ENCODE data around the gene NYNRIN. TPM values are rescaled to one million over a fixed set of nuclear protein-coding genes. Genes with fewer than 3 reads are reported as not detected.

NYNRIN gene
- total RNA-seq, 4 donors from 2014 or later, result 3.2 to 15.5 (median 10.3) TPM

DNA sequence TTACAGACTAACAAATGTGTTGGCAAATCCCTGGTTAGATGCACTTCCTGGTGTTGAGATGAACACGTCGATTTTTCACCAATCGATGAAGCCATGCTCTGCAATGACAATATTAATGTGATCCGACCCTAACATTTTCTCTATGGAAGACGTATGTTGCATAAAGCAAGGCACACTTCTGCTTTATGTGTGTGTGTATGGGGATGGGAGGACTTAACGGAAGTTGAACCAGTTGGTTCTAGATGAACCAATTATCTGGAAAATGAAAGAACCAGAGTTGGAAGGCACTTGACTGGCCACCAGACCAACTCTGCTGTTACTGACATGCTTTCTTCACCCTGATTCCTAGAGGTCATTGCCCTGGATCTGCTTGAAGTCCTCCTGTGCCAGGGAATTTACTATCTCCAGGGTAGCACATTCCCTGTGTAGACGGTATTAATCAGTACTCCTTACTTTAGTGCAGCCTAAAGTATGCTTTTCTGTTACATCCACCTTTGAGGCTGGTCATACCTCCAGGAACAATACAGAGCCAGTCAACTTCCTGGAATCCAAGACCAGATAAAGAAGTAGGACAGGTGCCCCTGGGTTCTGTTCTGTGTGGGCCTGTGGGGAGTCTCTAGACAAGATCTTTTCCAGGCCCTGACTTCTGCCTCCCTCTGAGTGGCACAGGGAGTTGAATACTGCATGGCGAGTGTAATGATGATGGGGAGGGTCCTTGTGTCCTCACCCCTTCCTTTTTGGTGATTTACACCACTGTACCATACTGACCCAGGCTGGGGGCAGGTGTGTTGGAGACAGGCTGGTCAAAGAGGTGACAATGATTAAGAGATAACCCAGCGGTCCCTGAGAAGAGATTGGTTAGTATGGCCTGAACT is 39.7 kb downstream of the NYNRIN start:
- Histone ChIP-seq H3K4me1 (peaks cover 4 to 40% (median 6%) of the 10 kb centered on the region in 4 donors), H3K9me3 (no peaks in the 10 kb centered on the region), H3K4me3 (no peak overlapping the region), H3K27ac (peak overlapping the region in 1 of 4 donors; percentile 10), H3K27me3 (no peaks in the 10 kb centered on the region), H3K36me3 (peaks cover 0 to 73% (median 0%) of the 10 kb centered on the region in 3 donors)
- DNase-seq, result no peak
- TF ChIP-seq, protein P1, sequence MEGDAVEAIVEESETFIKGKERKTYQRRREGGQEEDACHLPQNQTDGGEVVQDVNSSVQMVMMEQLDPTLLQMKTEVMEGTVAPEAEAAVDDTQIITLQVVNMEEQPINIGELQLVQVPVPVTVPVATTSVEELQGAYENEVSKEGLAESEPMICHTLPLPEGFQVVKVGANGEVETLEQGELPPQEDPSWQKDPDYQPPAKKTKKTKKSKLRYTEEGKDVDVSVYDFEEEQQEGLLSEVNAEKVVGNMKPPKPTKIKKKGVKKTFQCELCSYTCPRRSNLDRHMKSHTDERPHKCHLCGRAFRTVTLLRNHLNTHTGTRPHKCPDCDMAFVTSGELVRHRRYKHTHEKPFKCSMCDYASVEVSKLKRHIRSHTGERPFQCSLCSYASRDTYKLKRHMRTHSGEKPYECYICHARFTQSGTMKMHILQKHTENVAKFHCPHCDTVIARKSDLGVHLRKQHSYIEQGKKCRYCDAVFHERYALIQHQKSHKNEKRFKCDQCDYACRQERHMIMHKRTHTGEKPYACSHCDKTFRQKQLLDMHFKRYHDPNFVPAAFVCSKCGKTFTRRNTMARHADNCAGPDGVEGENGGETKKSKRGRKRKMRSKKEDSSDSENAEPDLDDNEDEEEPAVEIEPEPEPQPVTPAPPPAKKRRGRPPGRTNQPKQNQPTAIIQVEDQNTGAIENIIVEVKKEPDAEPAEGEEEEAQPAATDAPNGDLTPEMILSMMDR (IDR thresholded peaks at IDR 0.05), result no peak
- TF ChIP-seq POLR2A (IDR thresholded peaks at IDR 0.05), result no peak

DNA sequence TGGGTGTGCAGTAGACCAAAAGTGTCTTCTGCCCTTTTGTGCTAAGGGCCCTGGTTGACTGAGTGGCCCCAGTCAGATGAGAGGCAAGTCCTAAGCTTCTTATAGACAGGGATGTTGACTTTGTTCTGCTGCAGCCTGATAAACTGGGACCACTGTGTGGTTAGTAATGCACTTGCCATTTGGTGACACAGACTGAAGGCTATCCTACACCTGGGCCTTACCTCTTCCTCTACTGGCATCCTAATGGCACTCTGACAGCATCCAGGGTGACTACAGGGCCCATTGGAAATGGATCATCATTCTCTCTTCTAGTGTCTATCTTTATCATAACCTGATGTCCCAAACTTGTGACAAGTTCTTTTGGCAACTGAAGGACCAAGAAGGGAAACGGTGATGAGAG is 40.5 kb downstream of the NYNRIN start:
- peaks cover 0 to 65% (median 0%) of the 10 kb centered on the region in 3 donors for H3K36me3 ChIP-seq
- TF ChIP-seq, protein P1 (IDR thresholded peaks at IDR 0.05), result no peak
- TF ChIP-seq POLR2A (IDR thresholded peaks at IDR 0.05), result no peak
- H3K4me1 ChIP-seq, result peaks cover 4 to 40% (median 6%) of the 10 kb centered on the region in 4 donors
- H3K27ac ChIP-seq, result no peak overlapping the region
- no peaks in the 10 kb centered on the region for H3K27me3 ChIP-seq
- no peak overlapping the region for H3K4me3 ChIP-seq
- no peaks in the 10 kb centered on the region for H3K9me3 ChIP-seq
- no peak for DNase-seq

DNA sequence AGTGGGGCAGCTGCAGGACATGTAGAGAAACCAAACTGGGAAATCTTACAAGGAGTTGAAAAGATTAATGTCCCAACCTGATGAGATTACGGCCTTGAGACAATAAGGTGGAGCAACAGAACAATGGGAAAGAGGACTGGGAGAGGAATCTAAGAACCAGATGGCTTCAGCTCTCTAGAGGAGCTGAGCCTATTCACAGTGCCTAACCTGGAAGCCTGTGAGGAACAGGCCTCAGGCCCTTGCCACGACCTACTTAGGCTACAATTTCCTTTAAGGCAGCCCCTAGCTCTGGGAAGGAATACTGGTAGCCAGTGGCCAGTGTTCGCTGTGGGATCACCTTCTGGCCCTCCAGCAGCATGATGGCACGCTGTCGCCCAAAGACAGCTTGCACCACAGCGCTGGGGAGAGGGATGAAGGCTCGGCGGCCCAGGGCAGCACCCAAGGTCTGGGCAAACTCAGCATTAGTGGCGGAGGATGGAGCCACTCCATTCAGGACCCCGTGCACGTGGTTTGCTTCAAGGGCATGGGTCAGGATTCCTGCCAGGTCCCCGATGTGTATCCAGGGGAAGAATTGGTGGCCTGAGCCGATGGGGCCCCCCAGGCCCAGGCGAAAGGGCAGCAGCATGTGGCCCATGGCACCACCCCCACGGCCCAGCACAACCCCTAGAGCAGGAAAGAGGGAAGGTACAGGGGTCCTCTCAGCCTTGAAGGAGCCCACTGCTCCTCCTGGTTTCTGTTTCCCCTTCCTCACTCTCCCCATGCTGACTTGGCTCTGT is 41.2 kb downstream of the NYNRIN start:
- H3K27ac ChIP-seq, result peak overlapping the region in 1 of 4 donors; percentile 6
- TF ChIP-seq, protein P1 (IDR thresholded peaks at IDR 0.05), result no peak
- H3K27me3 ChIP-seq, result no peaks in the 10 kb centered on the region
- no peak overlapping the region for H3K4me3 ChIP-seq
- H3K9me3 ChIP-seq, result no peaks in the 10 kb centered on the region
- no peak for DNase-seq
- H3K4me1 ChIP-seq, result peaks cover 4 to 40% (median 6%) of the 10 kb centered on the region in 4 donors
- H3K36me3 ChIP-seq, result peaks cover 0 to 58% (median 0%) of the 10 kb centered on the region in 3 donors

DNA sequence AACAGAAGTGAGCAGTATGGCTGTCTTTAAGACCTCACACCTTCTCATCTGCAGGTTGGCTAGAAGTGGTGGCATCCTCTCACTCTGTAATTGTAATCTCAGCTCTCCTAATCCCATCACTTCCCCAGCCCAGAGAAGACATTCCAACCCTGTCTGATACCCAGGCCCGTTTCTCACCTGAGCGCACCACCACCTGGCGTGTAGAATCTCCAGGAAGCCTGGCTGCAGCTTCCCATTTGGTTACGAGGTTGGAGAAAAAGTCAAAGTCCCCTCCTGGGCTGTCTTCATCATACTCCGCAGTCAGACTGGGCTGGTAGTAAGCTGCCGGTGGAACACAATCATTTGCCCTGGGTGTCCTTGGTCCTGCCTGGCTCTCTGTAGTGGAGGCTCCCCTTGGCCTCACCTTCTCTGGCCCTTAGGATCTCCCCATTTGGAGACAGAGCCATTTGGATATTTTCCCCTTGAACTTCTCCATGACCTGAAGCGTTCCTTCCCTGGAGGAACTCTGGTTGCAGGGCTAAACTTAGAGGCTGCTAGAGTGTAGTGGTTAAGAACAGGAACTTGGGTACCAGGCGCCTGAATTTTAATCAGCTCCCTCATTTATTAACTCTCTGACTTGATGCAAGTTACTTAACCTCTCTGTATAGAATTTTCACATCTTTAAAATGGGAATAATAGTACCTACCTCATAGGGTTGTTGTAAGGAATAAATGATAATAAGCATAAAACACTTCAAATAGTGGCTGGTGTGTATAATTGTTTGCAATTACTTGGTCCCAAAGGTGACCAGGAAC is 42.0 kb downstream of the NYNRIN start:
- peaks cover 4 to 40% (median 6%) of the 10 kb centered on the region in 4 donors for H3K4me1 ChIP-seq
- peaks cover 0 to 54% (median 0%) of the 10 kb centered on the region in 3 donors for H3K36me3 ChIP-seq
- no peaks in the 10 kb centered on the region for H3K27me3 ChIP-seq
- H3K4me3 ChIP-seq, result no peak overlapping the region
- H3K27ac ChIP-seq, result no peak overlapping the region
- no peak for DNase-seq
- TF ChIP-seq POLR2A (IDR thresholded peaks at IDR 0.05), result no peak
- TF ChIP-seq, protein P1 (IDR thresholded peaks at IDR 0.05), result no peak
- H3K9me3 ChIP-seq, result no peaks in the 10 kb centered on the region

DNA sequence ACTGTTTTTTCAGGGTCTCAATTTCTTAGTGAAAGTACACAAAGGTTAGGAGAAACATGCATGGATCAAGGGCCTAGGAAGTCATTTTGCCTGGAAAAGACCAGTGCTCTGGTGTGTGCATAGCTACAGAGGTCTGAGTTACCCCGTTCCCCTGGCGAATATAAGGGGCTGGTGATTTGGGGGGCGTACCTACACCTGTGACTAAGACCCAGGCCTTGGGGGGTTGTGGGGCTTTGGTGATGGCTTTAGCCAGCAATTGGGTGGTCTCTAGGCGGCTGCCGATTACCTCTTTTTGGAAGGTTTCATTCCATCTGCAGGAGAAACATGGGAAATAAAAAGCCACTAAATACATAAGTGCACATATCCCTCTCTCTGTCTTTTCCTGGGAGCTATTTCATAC is 42.7 kb downstream of the NYNRIN start:
- Histone ChIP-seq H3K9me3 (no peaks in the 10 kb centered on the region), H3K36me3 (peaks cover 0 to 47% (median 0%) of the 10 kb centered on the region in 3 donors), H3K27me3 (no peaks in the 10 kb centered on the region), H3K4me1 (peaks cover 4 to 34% (median 5%) of the 10 kb centered on the region in 4 donors), H3K27ac (peak overlapping the region; percentile 92 to 100 (median 95)), H3K4me3 (peak overlapping the region; percentile 53 to 79 (median 66))
- DNase-seq, result no peak
- TF ChIP-seq, protein P1 (IDR thresholded peaks at IDR 0.05), result no peak
- no peak for TF ChIP-seq POLR2A (IDR thresholded peaks at IDR 0.05)

Measured in Peyer's patch (tissue), 4 donors.